HepG2 (cell line): ENCODE results near the gene MED22. TPM values are rescaled to one million over a fixed set of nuclear protein-coding genes. Genes with fewer than 3 reads are reported as not detected.

Experiments used
- AGO1 ChIP-seq: fragments of 200-400 bp; formaldehyde crosslinking; IDR thresholded peaks from 2 replicates; pipeline ENCODE4 v1.6.1; 2017; ENCODE audit warnings: mild to moderate bottlenecking, low read depth, low read length, moderate library complexity; ENCODE audit not compliant: poor library complexity, severe bottlenecking
- CENPT ChIP-seq: sonication (generic); formaldehyde crosslinking; IDR thresholded peaks from 2 replicates; pipeline ENCODE4 v1.8.0; 2022; ENCODE audit warnings: low read depth, mild to moderate bottlenecking, moderate library complexity, missing genetic modification reagents
- E2F1 ChIP-seq: sonication (generic); formaldehyde crosslinking; IDR thresholded peaks from 2 replicates; pipeline ENCODE4 v1.5.0; 2020; ENCODE audit warnings: missing genetic modification reagents
- FIP1L1 ChIP-seq: fragments of 200-400 bp; formaldehyde crosslinking; IDR thresholded peaks from 2 replicates; pipeline ENCODE4 v1.6.1; 2018; ENCODE audit warnings: low read depth, mild to moderate bottlenecking, low read length, moderate library complexity, borderline replicate concordance; ENCODE audit not compliant: insufficient read depth
- GABPB1 ChIP-seq: IDR thresholded peaks from 2 replicates; pipeline ENCODE4 v1.6.1; 2016; ENCODE audit warnings: mild to moderate bottlenecking, missing genetic modification reagents, moderate library complexity, missing compliant biosample characterization
- HOXA5 ChIP-seq: sonication (generic); formaldehyde crosslinking; IDR thresholded peaks from 2 replicates; pipeline ENCODE4 v1.4.0; 2020; ENCODE audit warnings: missing genetic modification reagents
- IRX3 ChIP-seq: sonication (generic); formaldehyde crosslinking; IDR thresholded peaks from 2 replicates; pipeline ENCODE4 v1.8.1; 2023; ENCODE audit warnings: mild to moderate bottlenecking, low read depth, missing genetic modification reagents, borderline replicate concordance
- POLR2A ChIP-seq, 2 experiments: IDR thresholded peaks; 2 replicates each; pipeline ENCODE4 v1.6.1; 2011; ENCODE audit warnings: low read depth in 2 of 2, low read length in 2 of 2, mild to moderate bottlenecking in 1 of 2, moderate library complexity in 1 of 2; ENCODE audit not compliant: insufficient read depth in 1 of 2
- TEAD3 ChIP-seq: optimal IDR thresholded peaks from 2 replicates; pipeline ENCODE3; 2016; ENCODE audit warnings: borderline replicate concordance
- ZBTB1 ChIP-seq: sonication (generic); formaldehyde crosslinking; IDR thresholded peaks from 2 replicates; pipeline ENCODE4 v1.4.0; 2020; ENCODE audit warnings: missing genetic modification reagents, borderline replicate concordance
- ZEB1 ChIP-seq: IDR thresholded peaks from 2 replicates; pipeline ENCODE4 v1.6.1; 2012; ENCODE audit warnings: mild to moderate bottlenecking, low read depth, inconsistent platforms; ENCODE audit not compliant: insufficient replicate concordance
- ZNF263 ChIP-seq: sonication (generic); formaldehyde crosslinking; IDR thresholded peaks from 2 replicates; pipeline ENCODE4 v1.4.0; 2020; ENCODE audit warnings: missing genetic modification reagents
- ZNF292 ChIP-seq: sonication (generic); formaldehyde crosslinking; IDR thresholded peaks from 2 replicates; pipeline ENCODE4 v1.8.1; 2022; ENCODE audit warnings: mild to moderate bottlenecking, low read depth, missing genetic modification reagents, borderline replicate concordance
- ZNF317 ChIP-seq: sonication (generic); formaldehyde crosslinking; IDR thresholded peaks from 2 replicates; pipeline ENCODE4 v1.5.0; 2020; ENCODE audit warnings: mild to moderate bottlenecking, missing genetic modification reagents
- ZNF501 ChIP-seq: sonication (generic); formaldehyde crosslinking; IDR thresholded peaks from 2 replicates; pipeline ENCODE4 v1.5.1; 2020; ENCODE audit warnings: mild to moderate bottlenecking, moderate library complexity, missing genetic modification reagents
- ZNF687 ChIP-seq: sonication (generic); formaldehyde crosslinking; IDR thresholded peaks from 2 replicates; pipeline ENCODE4 v1.5.1; 2020; ENCODE audit warnings: mild to moderate bottlenecking, missing genetic modification reagents, moderate library complexity
- ZNF780A ChIP-seq: sonication (generic); formaldehyde crosslinking; IDR thresholded peaks from 2 replicates; pipeline ENCODE4 v1.8.0; 2022; ENCODE audit warnings: mild to moderate bottlenecking, missing genetic modification reagents, moderate library complexity
- polyA plus RNA-seq, 8 experiments: library from polyadenylated mRNA; depleted of rRNA in 3 of 8; stranded (reverse) in 7 of 8; unstranded in 1 of 8; fragments of >200 nt; fragmentation: Illumina TruSeq in 4 of 8; extraction: Trizol in 4 of 8; gene quantifications; 2 replicates each; pipeline versions ENCODE4 v1.2.1 to v1.2.3, GENCODE V29; 2011 to 2016; ENCODE audit warnings: low read depth in 4 of 8, missing spikeins in 1 of 8, mixed read lengths in 1 of 8; ENCODE audit not compliant: insufficient read depth in 1 of 8
- total RNA-seq, 5 experiments: library from RNA; depleted of rRNA; stranded (reverse); fragments of >200 nt; fragmentation: Illumina TruSeq; extraction: Trizol; gene quantifications; 2 replicates each; pipeline ENCODE4 v1.2.3, GENCODE V29; 2016; ENCODE audit warnings: low read depth in 1 of 5

The MED22 gene
- total and polyA plus RNA-seq, 2 of the 13 experiments (the other 11 are each of a cell fraction or from before 2014, with no cell fraction given), result 15.8 to 22.1 TPM

- peak; percentile 44; the same call in 1 of the 2 replicates for TF ChIP-seq ZNF687 (CRISPR knock-in tag)
- peak; percentile 34; the same call in 1 of the 2 replicates for TF ChIP-seq GABPB1 (CRISPR knock-in tag)
- TF ChIP-seq CENPT (CRISPR knock-in tag), result no peak
- TF ChIP-seq ZBTB1 (CRISPR knock-in tag), result no peak
- TF ChIP-seq ZNF317, result no peak
- TF ChIP-seq AGO1, result peak; percentile 76
- no peak for TF ChIP-seq ZNF780A (CRISPR knock-in tag)
- no peak for TF ChIP-seq FIP1L1
- no peak for TF ChIP-seq ZNF501 (CRISPR knock-in tag)
- no peak for TF ChIP-seq ZEB1
- no peak for TF ChIP-seq ZNF292
- no peak for TF ChIP-seq POLR2A (IDR thresholded peaks at IDR 0.05; ENCODE audit: insufficient read depth in 1 of 2, low read depth in 2 of 2, low read length in 2 of 2)
- peak; percentile 73; the same call in 1 of the 2 replicates for TF ChIP-seq ZNF263 (CRISPR knock-in tag)
- TF ChIP-seq IRX3 (CRISPR knock-in tag), result no peak
- TF ChIP-seq E2F1 (CRISPR knock-in tag), result no peak
- peak; percentile 15 for TF ChIP-seq TEAD3 (CRISPR knock-in tag)
- no peak for TF ChIP-seq HOXA5 (CRISPR knock-in tag)
These were observed 11.7 kb upstream of the MED22 start (continued) for GRCh38 chr9:133359399-133360175.
